Activated CD4-positive, alpha-beta T cell treated with anti-CD3 and anti-CD28 coated beads for 24 hours (primary cell): ENCODE results near the gene SLC6A7.
"Not testable (repeated sequence)": the region's sequence is repeated elsewhere in the genome, so short reads cannot be mapped to it uniquely, and the experiment has no call there.

Experiments used
- DNase-seq, 2 donors: peaks; one replicate each; pipeline ENCODE4 v3.0.0-alpha.2; 2020; ENCODE audit warnings: low read depth in 2 of 2

SLC6A7 gene

DNA sequence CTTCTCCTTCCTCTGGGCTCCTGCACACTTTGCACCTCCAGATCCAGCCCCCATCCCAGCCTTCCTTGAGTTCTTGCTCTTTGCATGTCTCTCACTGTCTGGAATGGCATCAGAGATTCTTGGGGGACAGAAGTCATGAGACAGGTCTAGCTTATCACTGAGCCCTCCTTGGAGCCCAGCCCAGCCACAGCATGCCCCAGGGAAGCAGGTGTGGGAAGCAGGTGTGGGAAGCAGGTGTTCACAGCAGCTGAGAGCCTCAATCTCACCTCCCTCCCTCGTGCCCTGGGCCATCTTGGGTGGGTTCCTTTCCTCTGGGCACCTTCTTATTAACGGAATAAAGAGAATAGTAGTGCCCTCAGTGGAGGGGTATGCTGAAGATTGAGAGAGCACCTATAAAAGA lies 27.2 kb downstream of the SLC6A7 start:
- DNase-seq: no peak

- peak; percentile 62 to 79 for DNase-seq
These were observed 28.2 kb downstream of the SLC6A7 start for GRCh38 chr5:150217873-150218692.

- no peak for DNase-seq
These were observed 28.8 kb downstream of the SLC6A7 start for GRCh38 chr5:150218693-150219035.

DNA sequence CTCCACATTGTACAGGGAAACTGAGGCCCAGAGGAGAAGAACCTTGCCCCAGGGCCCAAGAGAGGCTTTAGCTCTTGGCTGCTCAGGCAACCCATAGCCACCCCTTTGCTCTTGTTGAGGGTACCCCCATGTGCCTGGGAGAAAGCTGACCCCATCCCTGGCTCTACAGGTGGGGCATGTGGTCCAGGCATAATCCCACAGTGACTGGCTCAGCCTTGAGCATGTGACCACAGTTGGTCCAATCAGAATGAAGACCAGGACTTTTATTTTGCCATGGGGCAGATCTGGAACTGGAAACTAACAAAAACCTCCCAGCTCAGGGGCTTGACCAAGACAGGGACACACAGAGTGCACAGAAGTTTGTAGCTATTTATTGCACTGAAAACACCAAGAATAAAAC lies 29.3 kb downstream of the SLC6A7 start:
- DNase-seq: no peak

DNA sequence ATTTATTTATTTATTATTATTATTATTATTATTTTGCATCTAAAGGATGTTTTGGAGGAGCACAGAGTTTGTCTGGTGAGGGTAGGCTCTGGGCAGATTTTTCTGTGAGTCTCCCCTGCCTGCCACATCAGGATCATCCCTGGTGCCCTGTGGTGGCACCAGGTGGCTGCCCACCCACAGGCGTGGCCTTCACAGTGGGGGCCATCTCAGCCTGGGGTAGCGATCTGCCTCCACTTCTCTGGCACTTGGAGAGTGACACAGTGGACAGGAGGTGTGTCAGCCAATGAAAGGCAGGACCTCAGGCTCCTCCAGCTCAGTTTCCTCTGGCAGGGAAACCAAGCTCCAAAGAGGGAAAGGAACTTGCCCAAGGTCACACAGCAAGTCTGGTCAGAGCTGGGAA lies 30.0 kb downstream of the SLC6A7 start:
- no peak for DNase-seq

- no peak for DNase-seq
These were observed 31.6 kb downstream of the SLC6A7 start for GRCh38 chr5:150221471-150221870.

DNA sequence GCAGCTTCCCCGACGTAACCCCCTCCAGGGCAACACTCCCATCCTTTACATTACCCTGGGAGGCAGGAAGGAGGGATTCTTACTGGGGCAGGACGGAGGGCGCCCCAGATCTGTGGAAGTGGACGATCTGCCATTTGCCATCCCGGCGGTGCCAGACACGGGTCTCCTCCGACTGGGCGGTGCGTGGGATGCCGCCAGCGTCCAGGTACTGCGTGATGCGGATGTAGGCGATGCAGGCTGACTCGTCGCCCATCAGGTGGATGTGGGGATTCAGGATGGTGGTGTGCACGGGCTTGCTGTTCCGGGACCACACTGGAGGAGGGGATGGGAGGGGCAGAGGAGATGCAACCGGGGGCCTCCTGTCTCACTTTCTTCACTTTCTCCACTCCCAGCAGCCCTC lies 33.0 kb downstream of the SLC6A7 start:
- DNase-seq: no peak

DNA sequence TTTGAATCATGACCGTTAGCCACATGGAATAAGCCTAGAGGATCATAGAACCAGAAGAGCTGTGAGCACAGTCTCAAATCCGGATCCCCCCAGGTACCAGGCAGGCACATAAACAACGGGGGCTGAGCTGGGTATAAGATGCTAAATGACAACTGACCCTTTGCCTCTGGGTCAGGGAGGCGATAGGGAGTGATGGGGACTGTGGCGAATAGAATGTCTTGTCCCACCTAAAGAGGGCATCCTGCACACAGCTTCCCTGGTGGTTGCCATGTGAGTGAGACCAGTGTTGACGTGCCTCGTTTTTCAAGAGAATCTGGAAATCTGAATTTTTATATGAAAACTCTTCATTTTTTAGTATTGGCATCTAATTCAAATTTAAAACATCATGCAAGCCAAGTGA lies 33.6 kb downstream of the SLC6A7 start:
- DNase-seq: no peak

GRCh38 chr5:150224483-150225027 lies 34.7 kb downstream of the SLC6A7 start:
- DNase-seq: no peak

DNA sequence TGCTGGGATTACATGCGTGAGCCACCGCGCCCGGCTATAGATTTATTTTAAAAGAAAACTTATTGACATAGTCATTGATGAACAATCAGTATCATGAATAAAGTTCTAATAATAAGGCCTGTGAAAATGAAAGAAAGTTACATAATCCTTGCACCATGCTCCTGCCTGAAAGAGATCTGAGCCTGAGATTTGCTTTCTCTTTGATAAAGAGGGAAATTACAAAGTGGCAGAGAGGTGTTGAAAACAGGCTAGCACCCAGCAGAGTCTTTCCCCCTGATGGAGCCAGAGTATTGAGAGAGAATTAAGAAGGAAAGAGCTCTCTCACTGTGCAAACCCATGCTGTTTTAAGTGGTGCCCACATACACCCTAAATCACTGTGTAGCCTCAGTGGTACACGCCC lies 37.2 kb downstream of the SLC6A7 start:
- DNase-seq: no peak

DNA sequence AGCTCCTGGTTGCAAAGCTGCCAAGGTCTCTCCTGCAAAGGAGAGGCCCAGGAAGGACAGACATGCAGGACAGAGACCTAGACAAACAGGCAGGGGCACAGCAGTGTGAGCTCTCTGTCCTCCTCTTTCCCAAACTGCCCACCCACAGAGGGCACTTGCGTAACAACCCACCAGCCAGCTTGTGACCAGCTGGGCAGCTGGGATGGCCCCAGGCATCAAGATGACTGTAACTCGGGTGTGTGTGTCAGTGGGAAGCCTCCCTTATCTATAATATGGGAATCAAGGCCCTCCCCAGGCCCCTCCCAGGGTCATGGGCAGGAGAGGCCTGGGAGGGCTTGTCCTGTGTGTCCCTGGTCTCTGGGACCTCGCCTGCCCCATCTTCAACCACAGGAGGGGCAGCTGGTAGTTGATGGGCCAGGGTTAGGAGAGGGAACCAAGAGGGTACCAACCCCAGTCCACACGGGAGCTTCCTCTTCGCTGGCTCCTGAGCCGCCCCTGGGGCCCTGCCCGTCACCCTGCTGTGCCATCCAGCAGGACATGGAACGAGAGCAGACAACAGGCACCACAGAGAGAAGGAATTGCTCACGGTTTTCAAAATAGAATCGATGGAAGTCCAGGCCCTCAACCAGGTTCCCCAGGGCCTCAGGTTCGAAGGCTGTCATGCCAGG lies 37.9 kb downstream of the SLC6A7 start:
- DNase-seq: no peak

DNA sequence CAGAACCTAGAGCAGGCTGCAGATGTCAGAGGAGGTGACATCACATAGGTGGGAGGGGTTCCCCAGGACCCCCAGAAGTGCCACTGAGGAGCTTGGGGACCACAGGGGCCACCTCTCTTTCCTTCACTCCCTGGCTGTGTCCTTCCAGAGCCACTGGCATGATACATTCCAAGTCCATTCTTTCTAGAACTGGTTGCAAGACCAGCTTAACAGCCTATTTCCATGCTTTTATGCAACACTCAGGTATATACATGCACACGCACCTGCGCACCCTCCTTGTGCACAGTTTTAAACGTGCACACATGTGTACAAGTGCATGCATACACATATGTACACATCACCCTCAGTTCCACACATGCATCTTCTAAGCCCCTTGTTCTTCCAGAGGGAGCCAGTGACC lies 39.7 kb downstream of the SLC6A7 start:
- DNase-seq: no peak

- DNase-seq: no peak
These were observed 41.0 kb downstream of the SLC6A7 start for GRCh38 chr5:150230842-150231241.

GRCh38 chr5:150233706-150234105 lies 43.8 kb downstream of the SLC6A7 start:
- DNase-seq: not testable (repeated sequence)

GRCh38 chr5:150234576-150235499 lies 45.0 kb downstream of the SLC6A7 start:
- no peak for DNase-seq

- no peak for DNase-seq
These were observed 45.6 kb downstream of the SLC6A7 start for GRCh38 chr5:150235500-150235854.

- DNase-seq: no peak
These were observed 46.5 kb downstream of the SLC6A7 start for GRCh38 chr5:150236313-150236712.

- no peak for DNase-seq
These were observed 47.3 kb downstream of the SLC6A7 start for GRCh38 chr5:150236981-150237754.

- DNase-seq: no peak
These were observed 48.8 kb downstream of the SLC6A7 start for GRCh38 chr5:150238646-150239045.

- DNase-seq: no peak
These were observed 49.4 kb downstream of the SLC6A7 start for GRCh38 chr5:150239099-150239793.

GRCh38 chr5:150239794-150240122 lies 49.9 kb downstream of the SLC6A7 start:
- no peak for DNase-seq
